Measurements from ENCODE around the gene SLC35G3.

The SLC35G3 gene

DNA sequence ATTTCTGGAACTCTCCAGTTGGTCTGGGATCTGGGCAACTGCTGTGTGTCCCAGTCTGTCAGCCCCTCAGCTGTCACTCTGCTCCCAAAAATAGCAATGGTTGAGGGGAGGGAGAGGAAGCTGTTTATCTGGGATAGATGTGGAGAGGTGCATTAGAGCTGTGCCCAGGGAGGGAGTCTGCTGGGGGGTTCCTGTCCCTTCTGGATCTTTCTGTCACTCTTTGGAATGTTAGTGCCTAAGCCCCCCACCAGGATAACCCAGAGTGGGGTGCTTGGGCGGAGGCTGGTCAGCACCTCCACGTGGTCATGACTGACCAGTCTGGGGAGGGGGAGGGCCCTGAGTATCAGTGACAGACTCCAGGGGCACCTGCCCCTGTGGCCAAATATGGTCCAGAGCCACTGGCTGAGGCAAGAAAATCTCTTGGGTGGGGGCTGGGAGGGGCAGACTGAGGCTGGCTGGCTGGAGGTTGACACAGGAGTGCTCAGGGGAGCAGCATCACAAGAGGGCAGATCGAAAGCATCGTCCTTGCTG, 46.8 kb downstream of the SLC35G3 start, which contains the start of gene UNC45B:
UNC45B (plus strand) TSS at position 443 of the 531 bp plus-strand sequence. CDS start 447 bp downstream, outside the sequence.
- Histone ChIP-seq H3K27ac (replicated peaks) (no peak within 1 kb of the TSS), H3K4me3 (replicated peaks; ENCODE audit: insufficient read depth, low read length) (no peak within 1 kb of the TSS), H3K27me3 (ENCODE audit: insufficient read depth, poor library complexity, severe bottlenecking) (no peaks in the 10 kb centered on the region)
- DNase-seq (ENCODE audit: low read depth in 1 of 2, low spot score in 1 of 2), result no peak
- TF ChIP-seq GABPA (IDR thresholded peaks at IDR 0.05; ENCODE audit: low read depth) (no peak), SPI1 (IDR thresholded peaks at IDR 0.05; ENCODE audit: borderline replicate concordance, low read depth) (no peak), POLR2AphosphoS5 (IDR thresholded peaks at IDR 0.05; ENCODE audit: low read depth) (no peak)
- TF ChIP-seq, protein P1, sequence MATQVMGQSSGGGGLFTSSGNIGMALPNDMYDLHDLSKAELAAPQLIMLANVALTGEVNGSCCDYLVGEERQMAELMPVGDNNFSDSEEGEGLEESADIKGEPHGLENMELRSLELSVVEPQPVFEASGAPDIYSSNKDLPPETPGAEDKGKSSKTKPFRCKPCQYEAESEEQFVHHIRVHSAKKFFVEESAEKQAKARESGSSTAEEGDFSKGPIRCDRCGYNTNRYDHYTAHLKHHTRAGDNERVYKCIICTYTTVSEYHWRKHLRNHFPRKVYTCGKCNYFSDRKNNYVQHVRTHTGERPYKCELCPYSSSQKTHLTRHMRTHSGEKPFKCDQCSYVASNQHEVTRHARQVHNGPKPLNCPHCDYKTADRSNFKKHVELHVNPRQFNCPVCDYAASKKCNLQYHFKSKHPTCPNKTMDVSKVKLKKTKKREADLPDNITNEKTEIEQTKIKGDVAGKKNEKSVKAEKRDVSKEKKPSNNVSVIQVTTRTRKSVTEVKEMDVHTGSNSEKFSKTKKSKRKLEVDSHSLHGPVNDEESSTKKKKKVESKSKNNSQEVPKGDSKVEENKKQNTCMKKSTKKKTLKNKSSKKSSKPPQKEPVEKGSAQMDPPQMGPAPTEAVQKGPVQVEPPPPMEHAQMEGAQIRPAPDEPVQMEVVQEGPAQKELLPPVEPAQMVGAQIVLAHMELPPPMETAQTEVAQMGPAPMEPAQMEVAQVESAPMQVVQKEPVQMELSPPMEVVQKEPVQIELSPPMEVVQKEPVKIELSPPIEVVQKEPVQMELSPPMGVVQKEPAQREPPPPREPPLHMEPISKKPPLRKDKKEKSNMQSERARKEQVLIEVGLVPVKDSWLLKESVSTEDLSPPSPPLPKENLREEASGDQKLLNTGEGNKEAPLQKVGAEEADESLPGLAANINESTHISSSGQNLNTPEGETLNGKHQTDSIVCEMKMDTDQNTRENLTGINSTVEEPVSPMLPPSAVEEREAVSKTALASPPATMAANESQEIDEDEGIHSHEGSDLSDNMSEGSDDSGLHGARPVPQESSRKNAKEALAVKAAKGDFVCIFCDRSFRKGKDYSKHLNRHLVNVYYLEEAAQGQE (IDR thresholded peaks at IDR 0.05; ENCODE audit: insufficient replicate concordance, low read depth), result no peak
- TF ChIP-seq, protein P2, sequence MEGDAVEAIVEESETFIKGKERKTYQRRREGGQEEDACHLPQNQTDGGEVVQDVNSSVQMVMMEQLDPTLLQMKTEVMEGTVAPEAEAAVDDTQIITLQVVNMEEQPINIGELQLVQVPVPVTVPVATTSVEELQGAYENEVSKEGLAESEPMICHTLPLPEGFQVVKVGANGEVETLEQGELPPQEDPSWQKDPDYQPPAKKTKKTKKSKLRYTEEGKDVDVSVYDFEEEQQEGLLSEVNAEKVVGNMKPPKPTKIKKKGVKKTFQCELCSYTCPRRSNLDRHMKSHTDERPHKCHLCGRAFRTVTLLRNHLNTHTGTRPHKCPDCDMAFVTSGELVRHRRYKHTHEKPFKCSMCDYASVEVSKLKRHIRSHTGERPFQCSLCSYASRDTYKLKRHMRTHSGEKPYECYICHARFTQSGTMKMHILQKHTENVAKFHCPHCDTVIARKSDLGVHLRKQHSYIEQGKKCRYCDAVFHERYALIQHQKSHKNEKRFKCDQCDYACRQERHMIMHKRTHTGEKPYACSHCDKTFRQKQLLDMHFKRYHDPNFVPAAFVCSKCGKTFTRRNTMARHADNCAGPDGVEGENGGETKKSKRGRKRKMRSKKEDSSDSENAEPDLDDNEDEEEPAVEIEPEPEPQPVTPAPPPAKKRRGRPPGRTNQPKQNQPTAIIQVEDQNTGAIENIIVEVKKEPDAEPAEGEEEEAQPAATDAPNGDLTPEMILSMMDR (IDR thresholded peaks at IDR 0.05; ENCODE audit: insufficient read depth, low read length), result no peak

DNA sequence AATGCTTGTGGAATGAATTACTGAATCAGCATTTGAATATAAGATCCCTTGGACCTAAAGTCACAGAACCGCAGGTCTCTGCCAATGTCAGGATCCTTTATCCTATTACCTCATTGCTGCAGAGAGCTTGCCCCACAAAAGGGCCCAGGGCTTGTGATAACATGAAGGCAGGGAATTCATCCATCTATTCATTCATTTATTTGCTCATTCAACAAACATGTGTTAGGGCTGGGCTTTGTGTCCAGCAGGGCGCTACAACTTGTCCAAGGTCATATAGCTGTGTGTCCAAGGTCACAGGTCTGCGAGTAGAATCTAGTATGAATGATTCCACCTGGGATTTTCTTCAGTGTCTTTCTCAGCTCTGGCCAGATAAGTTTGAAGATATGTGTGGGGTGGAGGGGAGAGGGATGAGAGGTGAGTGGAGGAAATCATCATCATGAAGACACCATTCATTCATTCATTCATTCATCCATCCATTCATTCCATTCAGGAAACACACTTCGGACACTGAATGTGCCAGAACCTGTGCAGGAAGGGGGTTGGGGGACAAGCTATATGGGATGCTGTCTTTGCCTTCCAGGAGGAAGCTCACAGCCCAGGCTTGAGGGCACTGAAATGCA, 47.9 kb downstream of the SLC35G3 start:
- Histone ChIP-seq H3K4me3 (replicated peaks; ENCODE audit: insufficient read depth, low read length) (no peak overlapping the region), H3K27me3 (ENCODE audit: insufficient read depth, poor library complexity, severe bottlenecking) (no peaks in the 10 kb centered on the region)
- no peak for TF ChIP-seq POLR2AphosphoS5 (IDR thresholded peaks at IDR 0.05; ENCODE audit: low read depth)
- TF ChIP-seq, protein P2 (IDR thresholded peaks at IDR 0.05; ENCODE audit: insufficient read depth, low read length), result no peak
- TF ChIP-seq GABPA (IDR thresholded peaks at IDR 0.05; ENCODE audit: low read depth), result no peak
- no peak for TF ChIP-seq SPI1 (IDR thresholded peaks at IDR 0.05; ENCODE audit: borderline replicate concordance, low read depth)
- TF ChIP-seq, protein P1 (IDR thresholded peaks at IDR 0.05; ENCODE audit: insufficient replicate concordance, low read depth), result no peak

DNA sequence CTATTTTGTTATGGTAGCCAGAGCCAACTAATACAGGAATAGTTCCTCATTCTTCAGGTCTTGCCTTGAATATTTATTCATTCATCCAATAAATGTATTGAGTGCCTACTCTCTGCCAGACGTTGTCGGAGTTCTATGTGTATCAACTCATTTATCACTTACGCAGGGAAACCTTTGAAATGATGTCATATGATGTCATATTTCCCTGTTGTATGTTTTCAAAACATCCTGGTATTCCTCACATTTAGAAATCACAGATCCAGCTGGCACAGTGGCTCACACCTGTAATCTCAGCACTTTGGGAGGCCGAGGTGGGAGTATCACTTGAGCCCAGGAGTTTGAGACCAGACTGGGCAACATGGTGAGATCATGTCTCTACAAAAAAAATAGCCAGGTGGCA, 49.4 kb downstream of the SLC35G3 start:
- Histone ChIP-seq H3K27ac (replicated peaks) (no peak overlapping the region), H3K27me3 (ENCODE audit: insufficient read depth, poor library complexity, severe bottlenecking) (no peaks in the 10 kb centered on the region), H3K4me3 (replicated peaks; ENCODE audit: insufficient read depth, low read length) (no peak overlapping the region)
- DNase-seq (ENCODE audit: low read depth in 1 of 2, low spot score in 1 of 2), result no peak
- no peak for TF ChIP-seq GABPA (IDR thresholded peaks at IDR 0.05; ENCODE audit: low read depth)
- TF ChIP-seq SPI1 (IDR thresholded peaks at IDR 0.05; ENCODE audit: borderline replicate concordance, low read depth), result no peak
- TF ChIP-seq, protein P1 (IDR thresholded peaks at IDR 0.05; ENCODE audit: insufficient replicate concordance, low read depth), result no peak
- no peak for TF ChIP-seq POLR2AphosphoS5 (IDR thresholded peaks at IDR 0.05; ENCODE audit: low read depth)
- TF ChIP-seq, protein P2 (IDR thresholded peaks at IDR 0.05; ENCODE audit: insufficient read depth, low read length), result no peak

More for the DNA sequence above, 47.9 kb downstream of the SLC35G3 start:
- H3K27ac ChIP-seq (replicated peaks), result no peak overlapping the region
- no peak for DNase-seq (ENCODE audit: low read depth in 1 of 2, low spot score in 1 of 2)

All from HL-60 (cell line).